ENCODE data around the gene CNTFR.

The CNTFR gene

DNA sequence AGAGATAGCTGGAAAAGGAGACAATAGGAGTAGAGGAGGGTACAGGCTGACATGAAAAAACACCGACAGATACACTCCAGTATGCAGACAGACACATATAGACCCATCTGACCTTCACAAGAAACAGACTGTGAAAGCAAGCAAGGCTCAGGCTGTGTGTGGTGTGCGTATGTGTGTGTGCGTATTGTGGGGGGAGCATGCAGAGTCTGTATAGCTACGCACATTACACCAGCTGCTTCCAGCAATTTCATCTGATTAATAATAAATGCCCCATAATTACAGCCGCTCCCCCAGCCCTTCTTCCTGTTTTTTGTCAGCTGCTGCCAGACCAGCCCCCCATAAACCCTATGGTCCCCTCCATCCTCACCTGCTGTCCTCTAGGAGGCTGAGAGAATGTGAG lies 6.7 kb downstream of the CNTFR start:
- peaks cover 3% of the 10 kb centered on the region for H3K27me3 ChIP-seq (ENCODE audit: control insufficient read depth, insufficient read depth, low read length)
- H3K27ac ChIP-seq, result no peak overlapping the region
- no peaks in the 10 kb centered on the region for H3K36me3 ChIP-seq (ENCODE audit: control insufficient read depth, insufficient read depth, low read length)
- H3K9ac ChIP-seq, result no peak overlapping the region
- H3K4me2 ChIP-seq (ENCODE audit: low read length), result no peak overlapping the region
- H3K4me3 ChIP-seq (ENCODE audit: low read depth, low read length), result no peak overlapping the region
- no peaks in the 10 kb centered on the region for H3K79me2 ChIP-seq
- no peaks in the 10 kb centered on the region for H3K4me1 ChIP-seq
- TF ChIP-seq, protein P1, sequence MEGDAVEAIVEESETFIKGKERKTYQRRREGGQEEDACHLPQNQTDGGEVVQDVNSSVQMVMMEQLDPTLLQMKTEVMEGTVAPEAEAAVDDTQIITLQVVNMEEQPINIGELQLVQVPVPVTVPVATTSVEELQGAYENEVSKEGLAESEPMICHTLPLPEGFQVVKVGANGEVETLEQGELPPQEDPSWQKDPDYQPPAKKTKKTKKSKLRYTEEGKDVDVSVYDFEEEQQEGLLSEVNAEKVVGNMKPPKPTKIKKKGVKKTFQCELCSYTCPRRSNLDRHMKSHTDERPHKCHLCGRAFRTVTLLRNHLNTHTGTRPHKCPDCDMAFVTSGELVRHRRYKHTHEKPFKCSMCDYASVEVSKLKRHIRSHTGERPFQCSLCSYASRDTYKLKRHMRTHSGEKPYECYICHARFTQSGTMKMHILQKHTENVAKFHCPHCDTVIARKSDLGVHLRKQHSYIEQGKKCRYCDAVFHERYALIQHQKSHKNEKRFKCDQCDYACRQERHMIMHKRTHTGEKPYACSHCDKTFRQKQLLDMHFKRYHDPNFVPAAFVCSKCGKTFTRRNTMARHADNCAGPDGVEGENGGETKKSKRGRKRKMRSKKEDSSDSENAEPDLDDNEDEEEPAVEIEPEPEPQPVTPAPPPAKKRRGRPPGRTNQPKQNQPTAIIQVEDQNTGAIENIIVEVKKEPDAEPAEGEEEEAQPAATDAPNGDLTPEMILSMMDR (IDR thresholded peaks at IDR 0.05), result no peak
- no peak overlapping the region for H2AFZ ChIP-seq
- no peaks in the 10 kb centered on the region for H3K9me3 ChIP-seq (ENCODE audit: control insufficient read depth, low read length)

DNA sequence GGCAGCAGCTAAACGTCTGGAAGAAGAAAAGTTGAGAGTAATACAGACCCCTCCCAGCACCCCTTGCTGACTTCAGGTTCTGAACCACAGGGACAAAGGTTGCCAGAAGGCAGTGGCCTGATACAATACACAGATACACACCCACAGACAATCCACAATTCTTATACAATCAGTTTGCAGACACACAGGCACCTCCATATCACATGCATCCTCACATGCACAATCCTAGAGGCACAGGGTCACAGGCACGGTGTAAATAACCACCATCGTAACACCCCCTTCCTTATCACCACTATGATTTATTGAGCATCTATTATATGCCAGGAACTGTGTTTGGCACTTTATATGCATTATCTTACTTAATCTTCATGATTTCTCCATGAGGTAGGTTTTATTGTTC lies 8.2 kb downstream of the CNTFR start:
- no peak overlapping the region for H3K4me3 ChIP-seq (ENCODE audit: low read depth, low read length)
- TF ChIP-seq, protein P1 (IDR thresholded peaks at IDR 0.05), result no peak
- H3K4me2 ChIP-seq (ENCODE audit: low read length), result no peak overlapping the region
- no peaks in the 10 kb centered on the region for H3K9me3 ChIP-seq (ENCODE audit: control insufficient read depth, low read length)
- H3K79me2 ChIP-seq, result no peaks in the 10 kb centered on the region
- H3K36me3 ChIP-seq (ENCODE audit: control insufficient read depth, insufficient read depth, low read length), result no peaks in the 10 kb centered on the region
- H3K27ac ChIP-seq, result no peak overlapping the region
- no peak overlapping the region for H3K9ac ChIP-seq
- no peak overlapping the region for H2AFZ ChIP-seq
- no peaks in the 10 kb centered on the region for H3K4me1 ChIP-seq
- peaks cover 3% of the 10 kb centered on the region for H3K27me3 ChIP-seq (ENCODE audit: control insufficient read depth, insufficient read depth, low read length)

DNA sequence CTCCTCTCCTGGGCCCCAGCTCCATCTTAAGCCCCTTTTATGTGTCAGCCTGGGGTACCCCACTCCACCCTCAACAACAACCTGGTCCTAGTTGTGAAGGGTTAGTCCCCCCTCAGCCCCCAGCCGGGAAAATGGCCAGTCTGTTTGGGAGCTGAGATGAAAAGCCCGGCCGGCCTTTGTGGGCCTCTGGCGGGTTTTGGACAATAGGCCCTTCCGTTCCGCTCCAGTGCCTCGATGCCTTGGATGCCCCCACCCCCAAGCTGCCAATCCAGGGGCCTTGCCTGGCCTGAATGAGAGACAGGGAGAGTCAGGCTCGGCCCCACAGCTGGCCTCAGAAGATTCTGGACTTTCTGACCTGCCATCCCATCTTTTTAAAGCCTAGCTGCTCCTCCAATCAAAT lies 9.2 kb downstream of the CNTFR start:
- Histone ChIP-seq H2AFZ (no peak overlapping the region), H3K4me1 (no peaks in the 10 kb centered on the region), H3K27ac (no peak overlapping the region), H3K9me3 (ENCODE audit: control insufficient read depth, low read length) (no peaks in the 10 kb centered on the region), H3K36me3 (ENCODE audit: control insufficient read depth, insufficient read depth, low read length) (no peaks in the 10 kb centered on the region), H3K4me3 (ENCODE audit: low read depth, low read length) (no peak overlapping the region), H3K4me2 (ENCODE audit: low read length) (no peak overlapping the region), H3K9ac (no peak overlapping the region), H3K79me2 (no peaks in the 10 kb centered on the region), H3K27me3 (ENCODE audit: control insufficient read depth, insufficient read depth, low read length) (peaks cover 3% of the 10 kb centered on the region)
- TF ChIP-seq, protein P1 (IDR thresholded peaks at IDR 0.05), result no peak

DNA sequence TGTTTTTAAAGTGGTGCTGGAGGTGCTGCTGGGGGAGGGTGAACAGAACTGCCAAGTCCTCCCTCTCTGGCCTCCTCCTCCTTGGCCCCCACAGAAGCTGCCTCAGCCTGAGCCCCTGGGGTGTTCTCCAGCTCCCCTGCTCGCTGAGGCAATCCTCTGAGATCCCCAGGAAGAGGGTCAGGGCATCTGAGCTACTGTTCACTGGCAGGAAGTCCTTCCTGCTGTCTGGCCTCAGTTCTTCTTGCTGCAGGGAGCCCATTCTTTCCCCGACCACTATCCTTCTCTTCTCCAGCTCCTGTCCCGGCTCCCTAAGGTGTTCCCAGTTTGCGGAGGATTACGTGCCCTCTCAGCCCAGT lies 9.7 kb downstream of the CNTFR start:
- no peaks in the 10 kb centered on the region for H3K4me1 ChIP-seq
- no peak overlapping the region for H2AFZ ChIP-seq
- no peak overlapping the region for H3K27ac ChIP-seq
- H3K9ac ChIP-seq, result no peak overlapping the region
- TF ChIP-seq, protein P1 (IDR thresholded peaks at IDR 0.05), result no peak
- H3K4me2 ChIP-seq (ENCODE audit: low read length), result no peak overlapping the region
- peaks cover 3% of the 10 kb centered on the region for H3K27me3 ChIP-seq (ENCODE audit: control insufficient read depth, insufficient read depth, low read length)
- H3K36me3 ChIP-seq (ENCODE audit: control insufficient read depth, insufficient read depth, low read length), result no peaks in the 10 kb centered on the region
- no peaks in the 10 kb centered on the region for H3K79me2 ChIP-seq
- no peak overlapping the region for H3K4me3 ChIP-seq (ENCODE audit: low read depth, low read length)
- no peaks in the 10 kb centered on the region for H3K9me3 ChIP-seq (ENCODE audit: control insufficient read depth, low read length)

DNA sequence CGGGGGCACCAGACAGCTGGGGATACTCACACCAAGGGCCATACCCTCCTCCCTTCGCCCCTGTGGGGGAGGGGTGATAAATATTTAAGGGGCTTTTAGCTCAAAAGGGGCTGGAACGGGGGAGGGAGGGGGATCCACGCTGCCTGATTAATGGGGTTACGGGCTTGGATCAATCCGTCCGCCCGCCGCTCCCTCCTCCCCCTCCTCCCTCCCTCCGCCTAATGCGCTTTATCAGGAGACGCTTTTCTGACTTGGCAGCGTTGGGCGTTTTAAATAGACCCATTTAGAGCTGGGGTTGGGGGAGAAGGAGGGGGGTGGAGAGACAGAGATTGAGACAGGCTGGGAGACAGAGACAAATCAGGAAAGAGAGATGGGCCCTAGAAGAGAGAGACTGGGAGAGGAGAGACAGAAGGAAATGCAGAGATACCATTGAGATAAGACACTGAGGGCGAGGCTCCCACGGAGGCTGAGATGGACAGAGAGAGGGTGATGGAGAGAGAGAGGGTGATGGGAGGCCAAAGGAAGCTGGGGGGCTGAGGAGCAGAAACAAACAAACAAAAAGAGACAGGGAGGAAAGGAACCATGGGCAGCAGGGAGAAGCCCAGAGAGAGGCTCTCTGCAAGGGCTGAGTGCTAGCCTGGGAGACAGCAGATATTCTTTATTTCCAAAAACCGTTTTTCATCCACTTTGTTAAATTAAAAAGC lies 10.3 kb downstream of the CNTFR start:
- Histone ChIP-seq H3K4me1 (no peaks in the 10 kb centered on the region), H3K4me3 (ENCODE audit: low read depth, low read length) (no peak overlapping the region), H3K27ac (no peak overlapping the region), H3K79me2 (no peaks in the 10 kb centered on the region), H3K36me3 (ENCODE audit: control insufficient read depth, insufficient read depth, low read length) (no peaks in the 10 kb centered on the region), H3K9ac (no peak overlapping the region), H3K4me2 (ENCODE audit: low read length) (no peak overlapping the region), H3K9me3 (ENCODE audit: control insufficient read depth, low read length) (no peaks in the 10 kb centered on the region), H2AFZ (no peak overlapping the region), H3K27me3 (ENCODE audit: control insufficient read depth, insufficient read depth, low read length) (peaks cover 3% of the 10 kb centered on the region)
- TF ChIP-seq, protein P1 (IDR thresholded peaks at IDR 0.05), result no peak

All from parathyroid adenoma (tissue), 2 donors.